ENCODE measurements around the gene NACC2.

NACC2 gene

DNA sequence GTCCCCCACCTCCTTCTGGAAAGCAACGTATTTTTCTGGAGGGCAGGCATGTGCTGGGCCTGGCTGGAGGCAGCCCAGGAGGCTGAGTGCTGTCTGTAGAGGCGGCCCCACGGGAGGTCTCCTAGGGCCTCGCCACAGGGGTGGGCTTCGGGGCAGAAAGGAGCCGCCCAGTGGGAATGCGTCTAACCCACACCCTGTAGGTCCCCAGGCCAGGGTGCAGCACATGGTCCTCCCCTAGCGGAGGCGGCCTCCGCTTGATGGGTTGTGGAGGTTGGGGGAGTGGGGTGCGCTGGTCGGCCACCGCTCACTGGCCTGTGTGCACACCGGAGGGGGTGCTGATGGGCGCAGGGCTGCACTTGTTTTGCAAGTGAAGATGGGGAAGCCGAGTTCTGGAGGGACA is 85.6 kb downstream of the NACC2 start:
- ATAC-seq: no peak

DNA sequence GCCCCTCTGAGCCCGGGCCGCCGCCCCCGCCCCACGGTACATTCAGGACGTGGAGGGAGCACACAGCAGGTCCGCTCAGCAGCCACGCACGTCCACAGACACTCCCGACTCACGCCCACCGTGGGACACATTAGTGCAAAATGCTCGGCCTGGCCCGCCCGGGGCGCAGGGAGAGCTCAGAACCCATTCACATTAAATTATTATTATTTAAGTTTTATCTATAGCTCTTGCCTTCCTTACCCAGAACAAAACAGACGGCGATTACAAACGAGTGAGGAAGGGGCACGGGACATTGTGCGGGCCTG is 86.4 kb downstream of the NACC2 start:
- ATAC-seq: no peak

DNA sequence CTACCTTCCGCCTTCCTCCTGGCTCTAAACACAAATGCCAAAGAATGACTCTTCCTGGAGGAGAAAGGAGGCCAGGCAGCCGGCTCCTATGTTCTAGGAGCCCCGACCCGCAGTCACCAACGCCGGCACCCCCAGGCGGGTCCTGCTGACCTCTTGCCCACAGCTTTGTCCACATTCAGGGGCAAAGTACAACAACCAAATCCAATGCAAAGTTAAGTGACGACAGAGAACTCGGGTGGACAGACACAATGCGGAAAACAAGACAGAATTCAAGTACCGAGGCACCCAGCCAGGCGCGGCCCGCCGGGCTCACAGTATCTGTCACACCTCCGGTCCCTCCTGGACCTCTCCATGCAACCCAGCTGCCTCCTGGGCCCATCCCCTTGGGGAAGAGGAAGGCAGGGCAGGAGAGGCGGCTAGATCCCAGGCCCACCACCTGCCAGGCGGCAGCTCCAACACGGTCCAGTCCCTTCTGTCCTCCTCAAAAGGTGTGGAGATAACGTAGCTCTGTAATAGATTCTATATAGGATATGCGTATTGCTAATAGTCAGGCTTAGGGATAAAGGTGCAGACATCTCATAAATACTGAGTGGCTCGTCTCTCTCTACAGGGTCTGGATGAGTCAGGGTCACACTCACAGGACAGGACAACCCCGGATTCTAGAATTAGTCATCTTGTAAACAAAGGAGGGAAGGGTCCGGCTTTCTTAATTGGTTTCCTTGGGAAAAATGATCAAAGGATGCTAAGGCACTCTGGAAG is 87.0 kb downstream of the NACC2 start:
- ATAC-seq: no peak

DNA sequence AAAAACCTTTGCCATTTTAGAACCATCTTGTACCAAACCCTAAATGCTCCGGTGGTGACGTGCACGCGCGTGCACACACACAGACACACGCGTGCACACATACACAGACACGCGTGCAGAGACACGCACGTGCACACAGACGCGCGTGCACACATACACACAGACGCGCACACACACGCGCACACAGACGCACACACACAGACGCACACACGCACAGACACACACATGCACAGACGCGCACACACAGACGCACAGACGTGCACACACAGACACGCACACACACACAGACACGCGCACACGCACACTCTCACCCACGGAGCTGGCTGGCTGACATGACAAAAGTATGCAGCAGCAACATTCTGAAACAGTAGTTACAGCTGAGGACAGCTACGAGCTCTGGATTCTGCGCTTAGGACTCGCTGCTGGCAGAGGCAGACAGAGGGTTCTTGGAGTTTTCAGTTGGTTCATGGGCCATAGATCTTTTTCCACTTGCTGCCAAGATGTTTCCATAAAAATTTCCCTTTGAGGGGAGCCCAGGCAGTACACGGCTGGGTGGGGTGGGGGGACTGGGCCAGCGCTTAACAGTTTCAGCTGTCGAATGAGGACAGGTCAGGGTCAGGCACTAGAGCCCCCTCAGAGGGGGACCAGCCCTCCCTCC is 87.7 kb downstream of the NACC2 start:
- ATAC-seq: no peak

DNA sequence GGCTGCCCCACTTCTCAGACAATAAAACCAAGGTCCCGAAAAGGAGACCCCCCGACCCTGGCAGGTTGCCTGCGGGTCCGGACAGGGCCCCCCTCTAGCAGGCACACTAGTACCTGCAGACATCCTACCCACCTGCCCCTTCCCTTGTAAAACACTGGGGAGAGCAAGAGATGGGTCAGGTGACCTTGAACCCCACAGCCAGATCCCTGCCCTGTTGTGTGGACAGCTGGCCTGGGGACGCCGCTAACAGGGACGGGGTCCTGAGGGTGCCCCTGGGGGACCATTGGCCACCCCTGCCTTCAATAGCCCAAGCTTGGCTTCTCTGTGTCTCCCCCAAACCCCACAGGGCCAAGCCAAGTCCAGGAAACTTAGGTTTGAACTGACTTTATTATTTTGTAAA is 88.9 kb downstream of the NACC2 start:
- no peak for ATAC-seq

DNA sequence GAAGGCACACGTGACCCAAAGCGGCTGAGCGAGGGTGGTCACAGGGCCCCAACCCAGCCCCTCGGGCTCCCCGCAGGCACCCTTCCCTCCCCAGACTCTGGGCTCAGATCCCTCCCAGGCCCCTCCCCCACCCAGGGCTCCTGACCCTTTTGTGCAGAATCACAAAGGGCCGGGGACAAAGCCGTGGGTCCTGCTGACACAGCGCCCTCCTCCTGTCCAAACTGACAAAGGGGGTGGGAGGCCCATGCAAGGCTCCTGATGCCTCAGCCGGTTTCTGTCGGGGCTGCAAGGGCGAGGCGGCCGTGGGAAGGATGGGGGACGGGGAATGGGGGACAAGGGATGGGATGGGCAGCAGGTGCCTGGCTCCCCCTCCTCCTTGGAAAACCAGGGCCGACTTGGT is 90.4 kb downstream of the NACC2 start:
- no peak for ATAC-seq

DNA sequence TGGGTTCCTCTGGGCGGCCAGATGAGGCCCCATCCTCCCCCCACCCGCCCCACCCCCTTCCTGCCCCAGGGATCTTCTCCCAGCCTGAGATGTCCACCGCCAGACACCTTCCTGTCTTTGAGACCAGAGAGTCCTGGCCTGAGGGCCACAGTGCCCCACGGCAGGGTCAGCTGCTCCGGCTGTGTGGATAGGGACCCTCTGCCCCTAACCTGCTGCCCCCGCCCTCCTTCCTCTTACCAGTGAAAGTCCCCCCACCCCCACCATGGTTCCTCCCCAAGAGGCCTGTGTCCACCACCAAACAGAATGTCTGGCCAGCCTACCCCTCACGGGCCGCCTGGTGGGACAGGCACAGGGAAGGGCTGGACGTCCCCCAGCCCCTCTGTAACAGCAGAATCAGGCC is 90.9 kb downstream of the NACC2 start:
- ATAC-seq: no peak

DNA sequence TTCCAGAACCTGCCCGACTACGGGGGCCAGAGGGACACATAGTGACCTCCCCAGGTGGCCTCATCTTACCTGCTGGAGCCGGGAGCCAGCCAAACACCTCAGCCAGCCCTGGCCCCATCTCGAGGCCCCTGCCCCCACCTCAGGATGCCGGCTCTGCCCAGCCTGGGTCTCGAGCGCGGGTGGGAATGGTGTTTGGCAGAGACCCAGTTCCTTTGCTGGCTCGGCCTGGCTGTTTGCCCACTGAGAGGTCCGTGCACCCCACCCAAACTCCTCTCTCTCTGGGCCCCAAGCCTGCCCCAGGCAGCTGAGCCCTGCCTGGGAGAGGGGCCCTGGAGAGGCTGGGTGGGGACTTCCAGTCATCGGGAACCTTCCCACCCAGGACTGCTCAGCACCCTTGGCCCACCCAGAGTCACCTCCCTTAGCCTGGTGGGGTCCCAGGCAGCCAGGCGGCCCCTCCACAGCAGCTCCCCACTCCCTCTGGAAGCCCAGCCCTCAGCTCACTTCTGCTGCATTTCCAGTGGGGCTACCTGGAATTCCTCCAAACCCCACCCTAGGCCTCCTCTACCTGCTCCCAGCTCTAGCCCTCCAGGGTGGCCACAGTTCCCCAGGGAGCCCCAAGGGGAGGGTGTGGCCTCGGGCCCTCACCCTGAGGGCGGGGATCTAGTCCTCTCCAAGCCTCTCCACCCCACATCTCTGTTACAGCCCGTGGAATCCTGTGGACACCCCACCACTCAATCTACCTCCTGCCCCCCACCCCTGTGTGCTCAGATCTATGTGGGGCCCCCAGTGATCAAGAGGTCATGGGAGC is 91.5 kb downstream of the NACC2 start:
- no peak for ATAC-seq

DNA sequence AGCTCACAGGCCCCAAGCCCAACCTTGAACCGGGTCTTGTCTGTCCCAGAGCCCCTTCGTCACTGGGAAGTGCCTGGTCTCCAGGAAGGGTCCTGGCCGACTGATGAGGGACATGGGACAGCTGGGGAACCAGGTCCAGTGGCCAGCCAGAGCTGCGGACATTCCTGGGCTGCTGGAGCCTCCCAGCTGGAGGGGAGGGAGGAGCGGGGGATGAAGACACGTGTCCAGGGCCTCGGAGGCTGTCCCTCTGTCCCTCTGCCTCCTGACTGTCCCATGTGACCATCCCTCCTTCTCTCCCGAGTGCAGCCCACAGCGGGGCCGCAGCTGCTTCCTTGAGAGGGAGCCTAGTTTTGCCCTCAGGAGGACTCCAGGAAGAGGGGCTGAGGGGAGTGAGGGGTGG is 92.2 kb downstream of the NACC2 start:
- no peak for ATAC-seq

DNA sequence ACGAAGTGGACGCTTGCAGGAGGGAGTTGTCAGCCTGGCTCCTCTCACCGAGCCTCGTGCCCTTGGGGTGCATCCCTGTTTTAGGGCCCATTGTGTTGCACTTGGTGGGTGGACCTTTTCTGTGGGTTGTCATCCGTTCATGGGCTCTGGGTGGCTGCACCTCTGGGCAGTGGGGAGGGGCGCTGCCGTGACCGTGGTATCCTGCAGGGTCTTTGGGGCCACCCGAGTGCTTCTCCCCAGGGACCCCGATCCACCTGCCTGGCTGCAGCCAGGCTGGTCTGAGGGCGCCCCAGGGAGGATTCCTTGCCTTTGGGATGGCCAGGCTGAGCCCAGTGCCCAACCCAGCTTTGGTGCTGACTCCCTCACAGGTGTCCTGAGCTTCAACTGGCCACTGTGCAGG is 92.9 kb downstream of the NACC2 start:
- no peak for ATAC-seq

DNA sequence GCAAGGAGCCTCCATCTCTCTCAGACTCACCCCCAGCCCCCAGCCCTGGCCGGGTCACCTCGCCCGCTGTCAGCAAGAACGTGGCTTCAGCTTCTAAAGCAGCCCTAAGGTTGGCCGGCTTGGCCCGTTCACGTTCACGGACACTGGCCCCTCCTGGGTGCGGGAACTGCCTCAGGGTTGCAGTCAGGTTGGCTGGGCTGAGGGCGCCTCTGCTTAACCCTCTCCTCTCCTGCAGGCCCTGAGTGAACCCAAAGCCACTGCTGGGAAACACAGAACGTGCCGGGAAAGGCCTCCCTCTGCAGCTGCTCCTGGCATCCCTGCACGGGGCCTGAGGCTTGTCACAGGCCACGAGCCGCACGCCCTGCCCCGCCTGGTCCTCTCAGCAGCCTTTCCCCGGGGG is 93.9 kb downstream of the NACC2 start:
- ATAC-seq: no peak

DNA sequence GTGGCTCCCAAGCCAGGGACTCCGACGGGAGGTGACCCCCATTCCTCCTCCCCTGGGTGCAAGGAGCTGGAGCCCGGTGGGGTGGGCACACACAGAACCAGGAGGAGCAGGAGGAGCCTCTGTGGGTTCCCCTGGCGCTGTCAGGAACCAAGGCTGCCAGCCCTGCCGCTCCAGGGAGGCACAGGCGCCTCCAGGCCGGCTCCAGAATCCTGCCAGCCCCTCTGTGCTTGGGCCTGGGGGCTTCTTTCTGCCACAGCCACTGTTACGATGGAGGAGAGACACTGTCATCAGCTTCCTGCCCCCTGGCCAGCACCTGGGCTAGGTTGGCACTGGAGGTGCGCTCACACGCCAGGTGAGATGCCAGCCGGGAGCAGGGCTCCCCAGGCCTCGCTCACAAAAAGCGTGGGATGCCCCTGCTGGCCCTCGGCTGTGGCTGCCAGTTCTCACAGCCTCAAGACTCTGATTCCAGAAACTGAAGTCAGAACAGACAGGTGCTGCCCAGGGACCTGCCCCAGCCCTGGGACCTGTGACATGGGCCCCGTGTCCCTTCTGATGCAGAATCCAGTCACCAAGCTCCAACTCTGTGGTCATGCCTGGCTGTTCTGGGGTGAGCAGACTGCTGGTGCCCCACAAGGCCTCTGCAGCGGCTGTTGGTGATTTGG is 96.5 kb downstream of the NACC2 start:
- no peak for ATAC-seq

DNA sequence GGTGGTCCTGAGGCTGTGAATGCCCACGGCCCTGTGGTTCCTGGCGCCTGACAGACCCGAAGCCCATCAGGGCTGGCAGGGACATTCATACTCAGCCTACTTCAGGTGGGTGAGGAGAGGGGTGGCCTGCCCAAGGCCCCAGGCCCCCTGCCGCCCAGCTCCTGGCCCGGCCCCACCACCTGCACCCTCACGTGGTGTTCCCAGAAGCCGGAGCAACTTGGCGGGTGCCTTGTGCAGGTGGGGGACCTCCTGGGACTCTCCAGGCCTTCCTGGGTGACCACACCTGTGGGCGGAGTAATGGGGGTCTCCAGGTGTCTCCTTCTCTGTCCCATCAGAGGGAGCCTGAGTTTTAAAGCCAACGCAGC is 97.1 kb downstream of the NACC2 start:
- ATAC-seq: no peak

DNA sequence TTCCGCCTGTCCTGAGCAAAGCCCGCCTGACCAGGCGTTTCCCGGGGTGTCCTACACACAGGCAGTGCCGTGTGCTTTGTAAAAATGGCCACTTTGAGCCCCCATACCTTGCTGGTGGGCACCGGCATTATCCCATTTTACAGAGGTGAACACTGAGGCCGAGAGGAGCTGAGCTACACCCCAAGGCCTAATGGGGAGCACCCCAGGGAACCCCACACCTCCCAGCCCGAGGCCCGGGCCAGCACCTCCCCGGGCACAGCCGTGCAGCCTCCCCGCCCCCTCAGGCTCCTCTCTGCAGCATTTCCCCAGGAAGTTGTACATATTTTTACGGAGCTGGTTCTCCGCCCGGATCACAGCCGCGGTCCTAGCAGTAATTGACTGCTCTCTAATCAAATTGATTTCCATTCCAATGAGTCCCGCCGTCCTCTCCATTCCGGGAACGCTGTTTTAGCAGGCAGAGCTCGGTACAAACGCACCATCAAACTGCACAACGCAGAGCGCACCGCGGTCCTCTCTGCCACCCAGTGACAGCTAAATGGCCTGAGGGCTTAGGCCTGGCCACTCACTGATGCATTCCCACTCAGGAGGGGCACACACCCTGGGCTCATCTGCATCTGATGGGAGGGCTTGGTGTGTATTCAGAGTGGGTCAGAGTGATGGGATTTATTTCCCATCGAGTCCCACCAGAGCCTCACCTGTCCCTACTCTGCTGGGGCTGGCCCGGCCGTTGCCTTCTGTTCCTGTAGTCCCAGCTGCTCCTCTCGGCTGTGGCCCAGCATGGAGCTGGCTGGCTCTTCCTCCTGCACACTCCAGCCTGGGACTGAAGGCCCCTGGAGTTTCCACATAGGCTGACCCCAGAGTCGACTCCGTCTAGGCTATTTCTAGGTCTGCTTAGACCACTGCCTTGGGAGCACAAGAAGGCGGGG is 97.7 kb downstream of the NACC2 start:
- no peak for ATAC-seq

DNA sequence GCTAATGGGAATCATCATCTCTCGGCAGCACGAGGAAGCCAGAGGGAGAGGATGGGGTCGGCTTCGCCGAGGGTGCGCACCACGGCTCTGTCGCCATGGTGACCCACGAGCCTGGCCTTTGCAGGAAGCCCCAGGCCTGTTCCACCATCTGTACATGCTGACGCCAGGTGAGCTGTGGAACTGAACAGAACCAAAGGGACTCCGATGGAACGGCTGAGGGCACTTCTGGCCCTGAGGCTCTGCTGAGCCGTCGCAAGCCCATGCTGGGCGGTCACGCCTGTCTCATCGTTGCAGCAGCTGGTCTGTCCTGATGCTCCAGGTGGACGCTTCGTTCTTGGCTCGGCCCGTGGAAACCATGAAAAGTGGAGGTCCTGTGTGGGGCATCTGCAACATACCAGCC is 99.3 kb downstream of the NACC2 start:
- ATAC-seq: no peak

DNA sequence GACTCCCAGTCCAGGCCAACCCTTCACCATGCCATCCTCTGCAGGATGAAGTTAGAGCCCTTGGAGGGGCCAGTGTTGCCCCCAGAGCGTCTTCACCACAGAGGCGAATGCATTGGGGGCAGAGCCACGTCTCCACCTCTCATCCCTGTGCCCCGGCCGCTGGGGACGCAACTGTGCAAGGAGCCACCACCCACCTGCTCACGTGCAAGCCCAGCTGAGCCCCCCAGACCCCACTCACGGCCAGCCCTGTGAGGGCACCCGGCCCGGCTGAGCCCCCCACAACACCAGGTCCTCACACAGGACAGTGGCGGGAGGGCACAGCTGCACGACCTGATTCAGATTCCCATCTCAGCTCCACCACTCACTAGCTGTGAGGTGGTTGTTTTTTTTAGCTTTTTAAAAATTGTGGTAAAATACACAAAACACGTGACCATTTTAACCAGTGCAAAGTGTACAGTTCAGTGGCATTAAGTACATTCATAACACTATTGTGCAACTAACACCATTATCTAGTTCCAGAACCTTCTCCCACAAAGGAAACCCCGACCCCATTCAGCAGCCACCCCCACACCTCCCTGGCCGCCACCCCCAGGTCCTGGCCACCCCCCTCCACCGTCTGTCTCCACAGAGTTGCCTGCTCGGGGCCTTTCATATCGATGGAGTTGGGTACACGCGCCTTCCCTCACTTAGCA is 100.4 kb downstream of the NACC2 start:
- no peak for ATAC-seq

DNA sequence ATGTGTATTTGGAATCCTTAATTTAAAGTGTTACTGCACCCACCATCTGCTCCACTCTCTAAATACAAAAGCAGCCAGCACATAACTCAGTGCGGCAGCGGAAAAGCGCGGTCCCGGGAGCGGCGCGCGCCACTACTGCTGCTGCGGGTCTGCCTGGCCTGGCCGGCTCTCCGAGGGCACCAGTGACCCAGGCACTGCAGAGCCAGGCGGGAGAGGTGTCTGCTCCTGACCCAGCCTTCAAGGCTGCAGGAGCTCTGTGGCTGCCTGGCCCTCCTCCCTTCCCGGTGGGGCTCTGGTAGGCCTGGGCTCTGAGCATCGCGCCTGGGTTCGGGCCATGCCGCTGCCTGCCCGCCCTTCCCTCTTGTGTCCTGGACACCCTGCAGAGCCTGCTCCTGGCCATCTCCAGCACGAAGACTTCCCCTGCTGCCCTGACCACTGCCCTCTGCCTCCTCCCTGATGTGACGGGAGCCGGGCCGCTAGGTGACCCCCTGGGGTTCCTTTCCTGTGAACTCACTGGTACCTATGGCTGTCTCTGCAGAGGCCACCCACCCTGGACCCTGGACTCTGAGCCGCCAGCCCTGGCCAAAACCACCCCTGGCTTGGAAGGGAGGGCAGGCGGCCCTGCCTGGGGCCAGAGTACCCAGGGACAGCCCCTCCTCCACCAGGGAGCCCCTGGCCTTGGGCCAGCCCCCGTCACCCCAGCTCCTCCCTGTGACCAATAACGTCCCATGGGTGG is 101.2 kb downstream of the NACC2 start:
- ATAC-seq: no peak

DNA sequence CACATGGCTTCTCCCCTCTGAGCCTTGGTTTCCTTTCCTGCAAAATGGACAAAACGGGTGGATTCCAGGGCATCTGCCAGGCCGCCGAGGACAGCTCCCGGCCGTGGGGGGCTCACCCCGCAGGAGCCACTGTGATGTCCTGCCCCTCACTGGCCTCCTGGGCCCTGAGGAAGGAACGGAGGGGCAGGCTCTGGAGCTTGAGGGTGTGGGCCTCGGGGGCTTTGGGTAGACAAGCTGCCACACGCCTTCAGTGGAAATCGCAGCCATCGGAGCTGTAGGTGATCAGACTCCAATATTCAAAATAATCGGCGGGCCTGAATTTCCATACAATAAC is 101.7 kb downstream of the NACC2 start:
- no peak for ATAC-seq

DNA sequence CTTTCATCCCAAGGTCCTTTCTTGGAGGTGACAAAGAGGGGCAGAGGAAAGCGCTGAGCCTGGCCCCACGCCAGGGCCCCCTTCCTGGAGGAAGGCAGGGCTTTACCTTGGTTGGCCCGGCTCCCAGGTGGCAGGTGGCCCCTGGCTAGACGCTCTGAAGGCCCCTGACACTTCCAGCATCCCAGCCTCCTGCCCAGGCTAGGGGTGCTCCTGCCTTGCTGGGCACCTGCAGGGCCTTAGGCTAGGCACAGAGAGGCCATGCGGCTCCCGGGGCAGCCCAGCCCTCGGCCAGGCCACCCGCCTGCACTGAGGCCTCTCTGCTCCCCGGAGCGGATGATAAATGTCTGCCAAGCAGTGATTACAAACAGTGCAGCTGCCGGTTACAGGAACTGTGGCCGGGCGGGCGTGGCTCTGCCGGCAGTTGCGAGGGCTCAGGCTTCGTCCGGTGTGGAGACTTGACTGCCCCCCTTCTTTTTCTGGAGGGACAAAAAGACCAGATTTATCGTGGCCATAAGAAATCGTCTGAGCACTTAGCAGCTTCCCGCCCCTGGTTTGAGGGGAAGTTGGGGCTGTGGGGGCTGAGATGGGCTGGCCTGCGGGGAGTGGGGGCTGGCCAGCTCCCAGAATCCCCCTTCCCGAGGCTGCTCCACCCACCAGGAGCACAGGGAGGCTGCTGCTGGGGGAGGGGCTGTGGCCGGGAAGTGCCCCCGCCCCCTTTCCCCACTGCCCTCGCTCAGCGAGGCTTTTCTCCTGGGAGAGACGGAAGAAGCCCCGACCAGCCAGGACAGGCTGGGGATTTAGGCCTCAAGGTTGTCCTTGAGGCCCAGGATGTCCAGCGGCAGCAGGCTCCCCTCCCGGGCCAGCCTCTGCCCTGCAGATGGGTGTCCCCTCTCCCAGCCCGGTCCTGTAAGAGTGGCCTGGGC is 102.3 kb downstream of the NACC2 start:
- ATAC-seq: peak; percentile 61 to 77

DNA sequence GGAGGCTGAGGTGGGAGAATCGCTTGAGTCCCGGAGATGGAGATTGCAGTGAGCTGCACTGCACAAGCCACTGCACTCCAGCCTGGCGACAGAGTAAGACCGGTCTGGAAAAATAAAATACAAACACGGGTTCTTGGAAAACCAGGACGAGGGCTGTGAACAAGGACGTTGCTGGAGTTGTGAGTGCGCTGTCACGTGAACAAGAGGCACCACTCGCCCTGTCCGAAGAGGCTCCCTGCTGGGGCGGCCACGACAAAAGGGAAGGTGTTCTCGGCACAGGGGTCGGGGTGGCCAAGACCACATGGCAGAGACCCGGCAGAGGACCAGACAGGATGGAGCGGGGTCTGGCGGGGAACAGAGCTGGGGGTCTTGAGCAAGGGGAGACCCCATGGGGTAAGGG is 103.3 kb downstream of the NACC2 start:
- ATAC-seq: no peak
